Neural cell (in vitro differentiated cells): ENCODE measurements around the gene GPR158. TPM values are rescaled to one million over a fixed set of nuclear protein-coding genes. Genes with fewer than 3 reads are reported as not detected.

ENCODE experiments used
- H2AFZ ChIP-seq: fragments of 200-600, 300-800 bp; sonication (generic), shearing (Covaris generic); 2 replicates; pipeline ENCODE4 v1.6.0; 2014; ENCODE audit warnings: low read depth, mild to moderate bottlenecking, antibody characterized with exemption, low read length, moderate library complexity
- H3F3A ChIP-seq: fragments of 200-600 bp; shearing (Covaris generic); 2 replicates; pipeline ENCODE4 v1.6.1; 2016; ENCODE audit warnings: mild to moderate bottlenecking, moderate library complexity, mixed read lengths, antibody characterized with exemption, low read length; ENCODE audit not compliant: insufficient read depth, poor library complexity, severe bottlenecking
- H3K27ac ChIP-seq: fragments of 200-600, 300-800 bp; sonication (generic), shearing (Covaris generic); 2 replicates; pipeline ENCODE4 v1.5.1; 2014; ENCODE audit warnings: mild to moderate bottlenecking, low read length, moderate library complexity
- H3K27me3 ChIP-seq: fragments of 300-800, 200-600 bp; sonication (generic), shearing (Covaris generic); 2 replicates; pipeline ENCODE4 v1.6.0; 2014; ENCODE audit warnings: mild to moderate bottlenecking, low read depth, low read length, moderate library complexity; ENCODE audit not compliant: insufficient read depth
- H3K36me3 ChIP-seq: fragments of 300-800, 200-600 bp; sonication (generic), shearing (Covaris generic); 2 replicates; pipeline ENCODE4 v1.5.1; 2014; ENCODE audit warnings: mild to moderate bottlenecking, antibody characterized with exemption, low read length, moderate library complexity; ENCODE audit not compliant: insufficient read depth
- H3K4me2 ChIP-seq: fragments of 300-800, 200-600 bp; sonication (generic), shearing (Covaris generic); 2 replicates; pipeline ENCODE4 v1.6.0; 2014; ENCODE audit warnings: mild to moderate bottlenecking, low read length
- H3K4me3 ChIP-seq: fragments of 300-800, 200-600 bp; sonication (generic), shearing (Covaris generic); 2 replicates; pipeline ENCODE4 v1.5.1; 2014; ENCODE audit warnings: mild to moderate bottlenecking, low read length, moderate library complexity
- H3K79me2 ChIP-seq: fragments of 200-600 bp; shearing (Covaris generic); replicated peaks from 2 replicates; pipeline ENCODE4 v1.6.0; 2014; ENCODE audit warnings: mild to moderate bottlenecking, low read length, moderate library complexity; ENCODE audit not compliant: insufficient read depth
- H3K9ac ChIP-seq: fragments of 300-800, 200-600 bp; sonication (generic), shearing (Covaris generic); 2 replicates; pipeline ENCODE4 v1.6.1; 2016; ENCODE audit warnings: mild to moderate bottlenecking, low read length, mixed read lengths
- H3K9me2 ChIP-seq: fragments of 200-600 bp; shearing (Covaris generic); 2 replicates; pipeline ENCODE4 v1.6.1; 2016; ENCODE audit warnings: mild to moderate bottlenecking, low read length, mixed read lengths; ENCODE audit not compliant: insufficient read depth
- H3K9me3 ChIP-seq: fragments of 200-600, 300-800 bp; sonication (generic), shearing (Covaris generic); 2 replicates; pipeline ENCODE4 v1.6.1; 2016; ENCODE audit warnings: mild to moderate bottlenecking, mixed run types, low read length, moderate library complexity, mixed read lengths
- H4K20me1 ChIP-seq: fragments of 200-600 bp; shearing (Covaris generic); 2 replicates; pipeline ENCODE4 v1.6.1; 2016; ENCODE audit warnings: mild to moderate bottlenecking, mixed run types; ENCODE audit not compliant: insufficient read depth
- CTCF ChIP-seq: fragments of 450-650 bp; IDR thresholded peaks from 2 replicates; pipeline ENCODE4 v1.5.1; 2014; ENCODE audit warnings: antibody characterized with exemption, mild to moderate bottlenecking, moderate library complexity; ENCODE audit not compliant: poor library complexity, severe bottlenecking
- EP300 ChIP-seq: fragments of 450-650 bp; conservative IDR thresholded peaks from 2 replicates; pipeline ENCODE4 v1.6.1; 2014; ENCODE audit warnings: antibody characterized with exemption, mild to moderate bottlenecking, moderate library complexity; ENCODE audit not compliant: poor library complexity, severe bottlenecking
- EZH2 ChIP-seq: fragments of 200-600, 300-800 bp; shearing (Covaris generic), sonication (generic); IDR thresholded peaks from 2 replicates; pipeline ENCODE4 v1.6.1; 2014; ENCODE audit warnings: antibody characterized with exemption, low read length, borderline replicate concordance, mild to moderate bottlenecking; ENCODE audit not compliant: insufficient read depth, poor library complexity, severe bottlenecking
- MXI1 ChIP-seq: fragments of 450-650 bp; conservative IDR thresholded peaks from 2 replicates; pipeline ENCODE4 v1.6.1; 2014; ENCODE audit warnings: antibody characterized with exemption, mild to moderate bottlenecking; ENCODE audit not compliant: poor library complexity, severe bottlenecking
- POLR2AphosphoS5 ChIP-seq: IDR thresholded peaks from 2 replicates; pipeline ENCODE4 v1.6.1; 2012
- RAD21 ChIP-seq: fragments of 450-650 bp; conservative IDR thresholded peaks from 2 replicates; pipeline ENCODE4 v1.6.1; 2014; ENCODE audit warnings: antibody characterized with exemption, mild to moderate bottlenecking, moderate library complexity
- REST ChIP-seq: IDR thresholded peaks from 2 replicates; pipeline ENCODE4 v1.6.1; 2012; ENCODE audit warnings: borderline replicate concordance
- SMC3 ChIP-seq: fragments of 450-650 bp; conservative IDR thresholded peaks from 2 replicates; pipeline ENCODE4 v1.6.1; 2014; ENCODE audit warnings: antibody characterized with exemption, mild to moderate bottlenecking, moderate library complexity; ENCODE audit not compliant: poor library complexity
- TAF1 ChIP-seq: IDR thresholded peaks from 2 replicates; pipeline ENCODE4 v1.6.1; 2012; ENCODE audit warnings: low read depth
- polyA plus RNA-seq: library from polyadenylated mRNA; depleted of rRNA; stranded (reverse); fragments of >200 nt; gene quantifications from 2 replicates; pipeline ENCODE4 v1.2.3, GENCODE V29; 2014

The GPR158 gene
- polyA plus RNA-seq, 1 donor from 2014 or later = 2.1 TPM

GRCh38 chr10:25627606-25628005 lies 452.8 kb downstream of the GPR158 start:
- H3F3A ChIP-seq = no peaks in the 10 kb centered on the region
- H3K79me2 ChIP-seq = no peaks in the 10 kb centered on the region
- no peak overlapping the region for H2AFZ ChIP-seq
- no peak overlapping the region for H3K27ac ChIP-seq
- no peak overlapping the region for H3K4me2 ChIP-seq
- H3K9me3 ChIP-seq = no peaks in the 10 kb centered on the region
- H3K9me2 ChIP-seq = no peaks in the 10 kb centered on the region
- no peaks in the 10 kb centered on the region for H3K36me3 ChIP-seq
- TF ChIP-seq EP300 = no peak
- no peak for TF ChIP-seq EZH2
- TF ChIP-seq REST = no peak
- TF ChIP-seq MXI1 = no peak
- TF ChIP-seq CTCF = no peak
- TF ChIP-seq POLR2AphosphoS5 = no peak
- no peak for TF ChIP-seq TAF1
- TF ChIP-seq RAD21 = no peak
- no peak for TF ChIP-seq SMC3
- no peaks in the 10 kb centered on the region for H4K20me1 ChIP-seq
- no peaks in the 10 kb centered on the region for H3K27me3 ChIP-seq
- no peak overlapping the region for H3K9ac ChIP-seq
- H3K4me3 ChIP-seq = no peak overlapping the region

- no peaks in the 10 kb centered on the region for H4K20me1 ChIP-seq
- H3K9me3 ChIP-seq = no peaks in the 10 kb centered on the region
- no peak for TF ChIP-seq EZH2
- TF ChIP-seq MXI1 = no peak
- no peak for TF ChIP-seq TAF1
- H3K9ac ChIP-seq = no peak overlapping the region
- no peak overlapping the region for H3K4me2 ChIP-seq
- H3K9me2 ChIP-seq = no peaks in the 10 kb centered on the region
- no peaks in the 10 kb centered on the region for H3K36me3 ChIP-seq
- no peak overlapping the region for H2AFZ ChIP-seq
- H3K27ac ChIP-seq = no peak overlapping the region
- H3K4me3 ChIP-seq = no peak overlapping the region
- H3K79me2 ChIP-seq = no peaks in the 10 kb centered on the region
- no peaks in the 10 kb centered on the region for H3K27me3 ChIP-seq
- no peaks in the 10 kb centered on the region for H3F3A ChIP-seq
Measured at GRCh38 chr10:25629333-25629732, 454.5 kb downstream of the GPR158 start.

- Histone ChIP-seq H3K4me3 (no peak overlapping the region), H3K4me2 (no peak overlapping the region), H3K36me3 (no peaks in the 10 kb centered on the region), H3K27ac (no peak overlapping the region), H4K20me1 (no peaks in the 10 kb centered on the region), H3K79me2 (no peaks in the 10 kb centered on the region), H3K9me2 (no peaks in the 10 kb centered on the region), H3K9ac (no peak overlapping the region), H3K9me3 (no peaks in the 10 kb centered on the region), H2AFZ (no peak overlapping the region), H3F3A (no peaks in the 10 kb centered on the region), H3K27me3 (no peaks in the 10 kb centered on the region)
- TF ChIP-seq CTCF (no peak), TAF1 (no peak), MXI1 (no peak), POLR2AphosphoS5 (no peak), EP300 (no peak), RAD21 (no peak), SMC3 (no peak)
Measured at GRCh38 chr10:25631471-25631870, 456.7 kb downstream of the GPR158 start.
